ENCODE data around the gene TTBK2. TPM values are rescaled to one million over a fixed set of nuclear protein-coding genes. Genes with fewer than 3 reads are reported as not detected.

Gene TTBK2
- total RNA-seq, 1 donor from 2014 or later: 16.1 TPM

DNA sequence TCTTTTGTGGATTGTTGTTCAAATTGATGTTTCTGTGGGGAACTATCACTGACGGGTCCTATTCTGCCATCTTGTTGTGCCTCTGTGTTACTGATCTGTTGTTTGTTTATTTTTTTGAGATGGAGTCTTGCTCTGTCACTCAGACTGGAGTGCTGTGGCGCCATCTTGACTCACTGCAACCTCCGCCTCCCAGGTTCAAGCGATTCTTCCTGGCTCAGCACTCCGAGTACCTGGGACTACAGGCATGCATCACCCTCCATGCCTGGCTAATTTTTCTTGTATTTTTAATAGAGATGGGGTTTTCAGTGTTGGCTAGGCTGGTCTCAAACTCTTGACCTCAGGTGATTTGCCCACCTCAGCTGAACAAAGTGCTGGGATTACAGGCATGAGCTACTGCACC lies 215.2 kb downstream of the TTBK2 start:
- H3K4me1 Mint-ChIP-seq (ENCODE audit: unreplicated experiment): no peaks in the 10 kb centered on the region
- no peak overlapping the region for H3K27ac Mint-ChIP-seq
- H3K36me3 Mint-ChIP-seq: peaks cover 5% of the 10 kb centered on the region
- H3K4me3 Mint-ChIP-seq: no peak overlapping the region
- no peak for DNase-seq (ENCODE audit: extremely low spot score, unreplicated experiment)
- H3K27me3 Mint-ChIP-seq: no peaks in the 10 kb centered on the region
- TF ChIP-seq, protein P1, sequence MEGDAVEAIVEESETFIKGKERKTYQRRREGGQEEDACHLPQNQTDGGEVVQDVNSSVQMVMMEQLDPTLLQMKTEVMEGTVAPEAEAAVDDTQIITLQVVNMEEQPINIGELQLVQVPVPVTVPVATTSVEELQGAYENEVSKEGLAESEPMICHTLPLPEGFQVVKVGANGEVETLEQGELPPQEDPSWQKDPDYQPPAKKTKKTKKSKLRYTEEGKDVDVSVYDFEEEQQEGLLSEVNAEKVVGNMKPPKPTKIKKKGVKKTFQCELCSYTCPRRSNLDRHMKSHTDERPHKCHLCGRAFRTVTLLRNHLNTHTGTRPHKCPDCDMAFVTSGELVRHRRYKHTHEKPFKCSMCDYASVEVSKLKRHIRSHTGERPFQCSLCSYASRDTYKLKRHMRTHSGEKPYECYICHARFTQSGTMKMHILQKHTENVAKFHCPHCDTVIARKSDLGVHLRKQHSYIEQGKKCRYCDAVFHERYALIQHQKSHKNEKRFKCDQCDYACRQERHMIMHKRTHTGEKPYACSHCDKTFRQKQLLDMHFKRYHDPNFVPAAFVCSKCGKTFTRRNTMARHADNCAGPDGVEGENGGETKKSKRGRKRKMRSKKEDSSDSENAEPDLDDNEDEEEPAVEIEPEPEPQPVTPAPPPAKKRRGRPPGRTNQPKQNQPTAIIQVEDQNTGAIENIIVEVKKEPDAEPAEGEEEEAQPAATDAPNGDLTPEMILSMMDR (conservative IDR thresholded peaks at IDR 0.05): no peak
- no peaks in the 10 kb centered on the region for H3K9me3 Mint-ChIP-seq

DNA sequence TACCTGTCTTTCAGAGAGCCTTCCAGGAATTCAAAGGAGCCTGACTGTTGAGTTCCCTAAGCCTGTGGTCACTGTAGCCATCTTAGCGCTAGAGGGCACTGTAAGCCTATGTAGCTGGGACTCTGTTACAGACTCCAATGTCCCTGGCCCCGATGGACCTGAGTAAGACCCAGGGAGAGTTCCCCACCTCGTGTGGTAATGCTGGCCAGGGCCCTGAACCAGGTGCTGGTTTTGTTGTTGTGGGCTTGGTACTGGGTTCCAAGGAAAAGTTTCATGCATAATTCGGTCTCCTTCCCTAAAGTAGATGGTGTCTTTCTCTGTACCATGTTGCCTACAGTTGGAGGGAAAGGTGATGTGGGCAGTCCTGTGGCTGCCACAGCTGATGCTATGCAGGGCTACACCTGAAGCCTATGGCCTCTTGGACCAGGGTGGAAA lies 216.1 kb downstream of the TTBK2 start:
- Mint-ChIP-seq H3K4me1 (ENCODE audit: unreplicated experiment) (no peaks in the 10 kb centered on the region), H3K4me3 (no peak overlapping the region), H3K9me3 (no peaks in the 10 kb centered on the region), H3K27me3 (no peaks in the 10 kb centered on the region), H3K36me3 (peaks cover 10% of the 10 kb centered on the region), H3K27ac (no peak overlapping the region)
- TF ChIP-seq, protein P1 (conservative IDR thresholded peaks at IDR 0.05): peak; percentile 88
- DNase-seq (ENCODE audit: extremely low spot score, unreplicated experiment): peak; percentile 67

DNA sequence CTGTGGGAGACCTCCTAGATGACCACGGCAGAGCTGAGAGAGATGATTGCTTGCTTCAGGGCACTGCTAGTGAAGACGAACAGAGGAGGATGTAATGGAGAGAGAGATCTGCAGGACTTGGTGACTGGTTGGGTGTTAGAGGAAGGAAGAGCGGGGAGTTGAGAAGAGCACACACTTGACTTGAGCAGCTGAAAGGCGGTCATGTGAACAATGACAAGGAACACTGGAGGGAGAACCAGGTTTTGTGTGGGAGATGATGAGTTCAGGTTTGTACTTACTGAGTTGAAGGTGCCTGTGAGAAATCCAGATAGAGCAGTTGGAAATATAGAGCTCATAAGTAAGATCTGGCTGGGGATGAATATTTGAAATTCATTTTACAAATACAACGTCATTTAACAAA lies 224.0 kb downstream of the TTBK2 start:
- DNase-seq (ENCODE audit: extremely low spot score, unreplicated experiment): peak; percentile 16
- peaks cover 10% of the 10 kb centered on the region for H3K36me3 Mint-ChIP-seq

DNA sequence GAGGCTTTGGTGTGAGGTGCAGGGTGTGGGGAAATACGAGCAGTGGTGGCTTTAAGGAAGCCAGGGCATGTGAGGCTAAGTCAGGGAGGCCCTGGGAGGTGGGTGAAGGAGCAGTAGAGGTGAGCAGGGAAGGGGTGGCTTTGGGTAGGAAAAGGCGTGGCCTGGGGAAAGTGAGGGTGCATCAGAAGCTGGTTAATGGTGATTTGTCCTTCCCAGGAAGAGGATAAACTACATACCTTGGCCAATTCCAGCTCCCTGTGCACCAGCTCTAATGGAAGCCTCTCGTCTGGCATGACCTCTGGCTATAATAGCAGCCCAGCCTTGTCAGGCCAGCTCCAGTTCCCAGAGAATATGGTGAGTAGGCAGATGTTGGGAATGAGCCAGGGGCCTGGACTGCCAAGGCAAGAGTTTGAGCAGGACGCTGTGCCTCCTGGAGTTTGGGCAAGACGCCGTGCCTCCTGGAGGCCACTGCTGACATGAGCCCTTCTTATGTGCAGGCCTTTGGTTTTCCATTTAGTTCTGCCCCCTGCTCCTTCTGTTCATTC lies 225.0 kb downstream of the TTBK2 start:
- no peak for DNase-seq (ENCODE audit: extremely low spot score, unreplicated experiment)
- TF ChIP-seq, protein P1 (conservative IDR thresholded peaks at IDR 0.05): no peak
- no peak overlapping the region for H3K27ac Mint-ChIP-seq
- H3K4me1 Mint-ChIP-seq (ENCODE audit: unreplicated experiment): no peaks in the 10 kb centered on the region
- H3K27me3 Mint-ChIP-seq: no peaks in the 10 kb centered on the region
- no peaks in the 10 kb centered on the region for H3K9me3 Mint-ChIP-seq
- peaks cover 6% of the 10 kb centered on the region for H3K36me3 Mint-ChIP-seq
- H3K4me3 Mint-ChIP-seq: no peak overlapping the region

More for the DNA sequence above, 224.0 kb downstream of the TTBK2 start:
- Mint-ChIP-seq H3K27me3 (no peaks in the 10 kb centered on the region), H3K27ac (no peak overlapping the region), H3K9me3 (no peaks in the 10 kb centered on the region), H3K4me3 (no peak overlapping the region), H3K4me1 (ENCODE audit: unreplicated experiment) (no peaks in the 10 kb centered on the region)
- TF ChIP-seq, protein P1 (conservative IDR thresholded peaks at IDR 0.05): no peak

DNA sequence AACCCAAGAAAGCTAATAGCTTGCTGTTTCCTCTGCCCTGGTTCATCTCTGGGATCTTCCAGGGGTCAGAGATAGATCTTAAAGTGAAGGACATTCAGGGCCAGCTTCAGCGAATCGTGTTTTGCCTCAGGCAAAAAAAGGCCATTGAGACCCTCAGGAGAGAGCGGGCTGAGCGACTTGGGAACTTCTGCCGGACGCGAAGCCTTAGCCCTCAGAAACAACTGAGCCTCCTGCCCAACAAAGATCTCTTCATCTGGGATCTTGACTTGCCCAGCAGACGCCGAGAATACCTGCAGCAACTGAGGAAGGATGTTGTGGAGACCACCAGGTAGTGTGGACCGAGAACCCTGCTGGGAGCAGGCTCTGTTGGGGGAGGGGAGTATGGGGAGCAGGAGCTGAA lies 226.2 kb downstream of the TTBK2 start:
- Mint-ChIP-seq H3K27ac (no peak overlapping the region), H3K4me3 (no peak overlapping the region), H3K27me3 (no peaks in the 10 kb centered on the region), H3K36me3 (no peaks in the 10 kb centered on the region), H3K4me1 (ENCODE audit: unreplicated experiment) (no peaks in the 10 kb centered on the region), H3K9me3 (no peaks in the 10 kb centered on the region)
- TF ChIP-seq, protein P1 (conservative IDR thresholded peaks at IDR 0.05): no peak
- DNase-seq (ENCODE audit: extremely low spot score, unreplicated experiment): peak; percentile 43

DNA sequence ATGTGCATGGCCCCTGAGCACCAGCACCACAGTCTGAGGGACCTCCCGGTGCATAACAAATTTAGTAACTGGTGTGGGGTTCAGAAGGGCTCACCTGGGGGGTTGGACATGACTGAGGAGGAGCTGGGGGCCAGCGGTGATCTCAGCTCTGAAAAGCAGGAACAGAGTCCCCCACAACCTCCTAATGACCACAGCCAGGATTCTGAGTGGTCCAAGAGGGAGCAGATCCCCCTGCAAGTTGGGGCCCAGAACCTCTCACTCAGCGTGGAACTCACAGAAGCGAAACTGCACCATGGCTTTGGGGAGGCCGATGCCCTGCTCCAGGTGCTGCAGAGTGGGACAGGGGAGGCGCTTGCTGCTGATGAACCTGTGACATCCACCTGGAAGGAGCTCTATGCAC lies 226.6 kb downstream of the TTBK2 start:
- Mint-ChIP-seq H3K27ac (no peak overlapping the region), H3K4me1 (ENCODE audit: unreplicated experiment) (no peaks in the 10 kb centered on the region), H3K36me3 (no peaks in the 10 kb centered on the region), H3K4me3 (no peak overlapping the region), H3K9me3 (no peaks in the 10 kb centered on the region), H3K27me3 (no peaks in the 10 kb centered on the region)
- peak; percentile 52 for DNase-seq (ENCODE audit: extremely low spot score, unreplicated experiment)
- TF ChIP-seq, protein P1 (conservative IDR thresholded peaks at IDR 0.05): no peak
